OCI-LY1 (cell line): ENCODE data around the gene GPR180.

Experiments used
- H2AFZ ChIP-seq: fragments of 200-600 bp; sonication (generic), shearing (Covaris generic); 2 replicates; pipeline ENCODE4 v1.6.0; 2014; ENCODE audit warnings: antibody characterized with exemption, mild to moderate bottlenecking, low read length
- H3F3A ChIP-seq: fragments of 200-600 bp; sonication (generic), shearing (Covaris generic); 2 replicates; pipeline ENCODE4 v1.6.0; 2014; ENCODE audit warnings: mild to moderate bottlenecking, antibody characterized with exemption, low read length, moderate library complexity; ENCODE audit not compliant: insufficient read depth
- H3K27ac ChIP-seq: fragments of 200-600 bp; sonication (generic); 2 replicates; pipeline ENCODE4 v1.5.1; 2014; ENCODE audit warnings: low read length, mixed run types, mild to moderate bottlenecking, low read depth; ENCODE audit not compliant: poor library complexity, severe bottlenecking
- H3K27me3 ChIP-seq: fragments of 200-600 bp; sonication (generic); 2 replicates; pipeline ENCODE4 v1.6.0; 2014; ENCODE audit warnings: antibody characterized with exemption, mild to moderate bottlenecking, low read length, moderate library complexity; ENCODE audit not compliant: insufficient read depth
- H3K36me3 ChIP-seq: fragments of 200-600 bp; sonication (generic); 2 replicates; pipeline ENCODE4 v1.6.1; 2014; ENCODE audit warnings: mild to moderate bottlenecking, antibody characterized with exemption, low read length, moderate library complexity, mixed read lengths; ENCODE audit not compliant: insufficient read depth
- H3K4me1 ChIP-seq: fragments of 200-600 bp; sonication (generic); 2 replicates; pipeline ENCODE4 v1.5.1; 2014; ENCODE audit warnings: mild to moderate bottlenecking, low read length, moderate library complexity; ENCODE audit not compliant: insufficient read depth, severe bottlenecking
- H3K4me2 ChIP-seq: fragments of 200-600 bp; sonication (generic), shearing (Covaris generic); 2 replicates; pipeline ENCODE4 v1.6.1; 2014; ENCODE audit warnings: low read length
- H3K4me3 ChIP-seq: fragments of 200-600 bp; sonication (generic); 2 replicates; pipeline ENCODE4 v1.5.1; 2014; ENCODE audit warnings: low read length, low read depth, mild to moderate bottlenecking, mixed read lengths; ENCODE audit not compliant: poor library complexity, severe bottlenecking
- H3K79me2 ChIP-seq: fragments of 200-600 bp; shearing (Covaris generic); 2 replicates; pipeline ENCODE4 v1.6.1; 2016; ENCODE audit warnings: mixed run types, low read length, mixed read lengths; ENCODE audit not compliant: insufficient read depth
- H3K9ac ChIP-seq: fragments of 200-600 bp; sonication (generic), shearing (Covaris generic); 2 replicates; pipeline ENCODE4 v1.6.1; 2014; ENCODE audit warnings: mild to moderate bottlenecking, low read length, mixed read lengths
- H3K9me2 ChIP-seq: fragments of 200-600 bp; sonication (generic), shearing (Covaris generic); 2 replicates; pipeline ENCODE4 v1.6.1; 2014; ENCODE audit warnings: low read depth, mild to moderate bottlenecking, low read length, mixed read lengths
- H3K9me3 ChIP-seq: fragments of 200-600 bp; shearing (Covaris generic); 2 replicates; pipeline ENCODE4 v1.6.1; 2014; ENCODE audit warnings: low read length, mixed read lengths
- H4K20me1 ChIP-seq: fragments of 200-600 bp; sonication (generic), shearing (Covaris generic); 2 replicates; pipeline ENCODE4 v1.6.0; 2016; ENCODE audit warnings: mild to moderate bottlenecking, low read length; ENCODE audit not compliant: insufficient read depth
- CTCF ChIP-seq: fragments of 200-600 bp; sonication (generic), shearing (Covaris generic); IDR thresholded peaks from 2 replicates; pipeline ENCODE4 v1.5.1; 2017; ENCODE audit warnings: mild to moderate bottlenecking, antibody characterized with exemption, low read length, moderate library complexity, mixed read lengths
- EZH2 ChIP-seq: fragments of 200-600 bp; sonication (generic), shearing (Covaris generic); IDR thresholded peaks from 2 replicates; pipeline ENCODE4 v1.8.0; 2017; ENCODE audit warnings: borderline replicate concordance, mixed run types, mild to moderate bottlenecking, antibody characterized with exemption, low read length, moderate library complexity, mixed read lengths

The GPR180 gene

GRCh38 chr13:94674609-94675348 lies 73.1 kb downstream of the GPR180 start:
- no peaks in the 10 kb centered on the region for H3K36me3 ChIP-seq
- H3K9ac ChIP-seq = no peak overlapping the region
- no peak overlapping the region for H2AFZ ChIP-seq
- H3K9me2 ChIP-seq = no peaks in the 10 kb centered on the region
- H3K79me2 ChIP-seq = no peaks in the 10 kb centered on the region
- H3K27ac ChIP-seq = no peak overlapping the region
- no peaks in the 10 kb centered on the region for H3K27me3 ChIP-seq
- no peaks in the 10 kb centered on the region for H3K4me1 ChIP-seq
- H3K4me3 ChIP-seq = no peak overlapping the region
- H3F3A ChIP-seq = no peaks in the 10 kb centered on the region
- no peaks in the 10 kb centered on the region for H3K9me3 ChIP-seq
- no peak for TF ChIP-seq EZH2
- TF ChIP-seq CTCF = peak; percentile 84
- H4K20me1 ChIP-seq = no peaks in the 10 kb centered on the region
- no peak overlapping the region for H3K4me2 ChIP-seq

GRCh38 chr13:94677799-94678198 lies 76.1 kb downstream of the GPR180 start:
- no peaks in the 10 kb centered on the region for H3K9me2 ChIP-seq
- H3K9ac ChIP-seq = no peak overlapping the region
- H3K36me3 ChIP-seq = no peaks in the 10 kb centered on the region
- H3K27ac ChIP-seq = no peak overlapping the region
- no peaks in the 10 kb centered on the region for H3K9me3 ChIP-seq
- no peak overlapping the region for H3K4me2 ChIP-seq
- H4K20me1 ChIP-seq = no peaks in the 10 kb centered on the region
- TF ChIP-seq CTCF (no peak), EZH2 (no peak)
- H3K27me3 ChIP-seq = no peaks in the 10 kb centered on the region
- no peaks in the 10 kb centered on the region for H3K79me2 ChIP-seq
- no peaks in the 10 kb centered on the region for H3K4me1 ChIP-seq
- H2AFZ ChIP-seq = no peak overlapping the region
- H3F3A ChIP-seq = no peaks in the 10 kb centered on the region
- no peak overlapping the region for H3K4me3 ChIP-seq

- H3K4me2 ChIP-seq = no peak overlapping the region
- H3K27me3 ChIP-seq = no peaks in the 10 kb centered on the region
- H3K4me1 ChIP-seq = no peaks in the 10 kb centered on the region
- H4K20me1 ChIP-seq = no peaks in the 10 kb centered on the region
- H3K27ac ChIP-seq = no peak overlapping the region
- no peak for TF ChIP-seq CTCF
- no peak for TF ChIP-seq EZH2
- no peak overlapping the region for H3K9ac ChIP-seq
- H3K4me3 ChIP-seq = no peak overlapping the region
- H2AFZ ChIP-seq = no peak overlapping the region
- no peaks in the 10 kb centered on the region for H3F3A ChIP-seq
- H3K9me3 ChIP-seq = no peaks in the 10 kb centered on the region
- no peaks in the 10 kb centered on the region for H3K79me2 ChIP-seq
- no peaks in the 10 kb centered on the region for H3K36me3 ChIP-seq
- no peaks in the 10 kb centered on the region for H3K9me2 ChIP-seq
These were observed 77.2 kb downstream of the GPR180 start for GRCh38 chr13:94678845-94679244.
